IMR-90 (cell line): ENCODE data around the gene USP33. TPM values are rescaled to one million over a fixed set of nuclear protein-coding genes. Genes with fewer than 3 reads are reported as not detected.

Experiments used
- ATAC-seq: fragments of 200-7000 bp; cut with Tn5 transposase; 2 replicates; pipeline ENCODE4 v1.9.1; 2020; ENCODE audit warnings: low read depth, mild to moderate bottlenecking, moderate library complexity
- BruUV-seq: library from RNA; stranded (reverse); fragments of 400-500 nt; replicated peaks from 2 replicates; lab custom pipeline; 2021; lab: Mats Ljungman, UMichigan
- CTCF ChIA-PET: fragments of 300-600 bp; formaldehyde crosslinking; extraction: SDS; loops from one replicate; lab custom pipeline; 2021; ENCODE audit warnings: antibody characterized with exemption; lab: Yijun Ruan, JAX
- POLR2A ChIA-PET: fragments of 300-600 bp; sonication (Branson Sonifier 250); formaldehyde crosslinking; loops from one replicate; lab custom pipeline; 2022; ENCODE audit warnings: antibody characterized with exemption; ENCODE audit not compliant: unreplicated experiment; lab: Charles Lee
- DNase-seq: peaks from one replicate; pipeline ENCODE4 v3.0.0; 2013
- H2AFZ ChIP-seq: replicated peaks from 2 replicates; pipeline ENCODE3; 2013; ENCODE audit warnings: low read length, mild to moderate bottlenecking; ENCODE audit not compliant: poor library complexity
- H2AK5ac ChIP-seq: 2 replicates; pipeline ENCODE4 v1.6.1; 2013; ENCODE audit warnings: low read depth, low read length, inconsistent platforms
- H2AK9ac ChIP-seq: replicated peaks from 2 replicates; pipeline ENCODE3; 2013; ENCODE audit warnings: mild to moderate bottlenecking, low read depth, low read length, moderate library complexity; ENCODE audit not compliant: poor library complexity
- H2BK120ac ChIP-seq: 2 replicates; pipeline ENCODE4 v1.6.1; 2013; ENCODE audit warnings: low read depth, low read length, inconsistent platforms
- H2BK15ac ChIP-seq: 3 replicates; pipeline ENCODE4 v1.6.1; 2013; ENCODE audit warnings: low read depth, low read length, inconsistent platforms
- H2BK20ac ChIP-seq: 2 replicates; pipeline ENCODE4 v1.6.1; 2013; ENCODE audit warnings: low read depth, mild to moderate bottlenecking, inconsistent platforms, low read length, moderate library complexity
- H2BK5ac ChIP-seq: 2 replicates; pipeline ENCODE4 v1.6.1; 2013; ENCODE audit warnings: mild to moderate bottlenecking, low read depth, low read length, inconsistent platforms; ENCODE audit not compliant: poor library complexity, severe bottlenecking
- H3K14ac ChIP-seq: replicated peaks from 2 replicates; pipeline ENCODE4 v1.6.1; 2013; ENCODE audit warnings: low read depth, low read length, inconsistent platforms
- H3K18ac ChIP-seq: 2 replicates; pipeline ENCODE4 v1.6.1; 2013; ENCODE audit warnings: low read depth, low read length, control low read depth
- H3K23ac ChIP-seq: 2 replicates; pipeline ENCODE4 v1.6.1; 2013; ENCODE audit warnings: low read depth, low read length, inconsistent platforms
- H3K27ac ChIP-seq: 2 replicates; pipeline ENCODE4 v1.5.1; 2013; ENCODE audit warnings: mild to moderate bottlenecking, control low read depth, low read length; ENCODE audit not compliant: insufficient read depth
- H3K27me3 ChIP-seq: 2 replicates; pipeline ENCODE4 v1.6.1; 2013; ENCODE audit warnings: low read length; ENCODE audit not compliant: control insufficient read depth, insufficient read depth
- H3K36me3 ChIP-seq: 2 replicates; pipeline ENCODE4 v1.6.1; 2013; ENCODE audit warnings: low read length, mixed read lengths; ENCODE audit not compliant: control insufficient read depth, insufficient read depth
- H3K4ac ChIP-seq: 2 replicates; pipeline ENCODE4 v1.6.1; 2013; ENCODE audit warnings: low read depth, low read length, inconsistent platforms
- H3K4me1 ChIP-seq: 2 replicates; pipeline ENCODE4 v1.6.1; 2013; ENCODE audit warnings: low read length, mixed read lengths; ENCODE audit not compliant: control insufficient read depth, insufficient read depth
- H3K4me2 ChIP-seq: 2 replicates; pipeline ENCODE4 v1.6.1; 2013; ENCODE audit warnings: low read depth, mild to moderate bottlenecking, control low read depth, low read length, moderate library complexity
- H3K4me3 ChIP-seq: 2 replicates; pipeline ENCODE4 v1.5.1; 2013; ENCODE audit warnings: low read depth, mild to moderate bottlenecking, control low read depth, low read length, moderate library complexity; ENCODE audit not compliant: insufficient read depth
- H3K56ac ChIP-seq: 2 replicates; pipeline ENCODE4 v1.6.1; 2013; ENCODE audit warnings: low read length, inconsistent platforms; ENCODE audit not compliant: insufficient read depth; ENCODE audit errors: extremely low read depth
- H3K79me1 ChIP-seq, 2 experiments: 2 replicates each; pipeline ENCODE4 v1.6.1; 2013; ENCODE audit warnings: low read length in 2 of 2, inconsistent platforms in 1 of 2, low read depth in 1 of 2
- H3K9ac ChIP-seq: 2 replicates; pipeline ENCODE4 v1.6.1; 2013; ENCODE audit warnings: low read depth, low read length, control low read depth
- H3K9me1 ChIP-seq: 2 replicates; pipeline ENCODE4 v1.6.1; 2013; ENCODE audit warnings: low read length, inconsistent platforms; ENCODE audit not compliant: insufficient read depth
- H3K9me3 ChIP-seq: 2 replicates; pipeline ENCODE4 v1.6.1; 2013; ENCODE audit warnings: low read length; ENCODE audit not compliant: control insufficient read depth, insufficient read depth
- H4K20me1 ChIP-seq: 2 replicates; pipeline ENCODE4 v1.6.1; 2013; ENCODE audit warnings: low read length, inconsistent platforms; ENCODE audit not compliant: insufficient read depth
- H4K5ac ChIP-seq: 2 replicates; pipeline ENCODE4 v1.6.1; 2013; ENCODE audit warnings: mild to moderate bottlenecking, low read depth, low read length, control low read depth
- H4K8ac ChIP-seq, 2 experiments: 2 replicates each; pipeline ENCODE4 v1.6.1; 2013; ENCODE audit warnings: low read depth in 2 of 2, low read length in 2 of 2, control low read depth in 1 of 2, inconsistent platforms in 1 of 2
- H4K91ac ChIP-seq: 2 replicates; pipeline ENCODE4 v1.6.1; 2013; ENCODE audit warnings: low read depth, low read length, inconsistent platforms; ENCODE audit not compliant: insufficient read depth
- BHLHE40 ChIP-seq: fragments of 150-350 bp; IDR thresholded peaks from 2 replicates; pipeline ENCODE4 v1.6.1; 2016; ENCODE audit warnings: mild to moderate bottlenecking, low read depth, low read length
- CHD1 ChIP-seq: IDR thresholded peaks from 2 replicates; pipeline ENCODE4 v1.6.1; 2012; ENCODE audit warnings: low read depth, low read length, improper control_type of control experiment
- ELK1 ChIP-seq: fragments of 150-350 bp; IDR thresholded peaks from 2 replicates; pipeline ENCODE4 v1.6.1; 2016; ENCODE audit warnings: low read depth, mild to moderate bottlenecking, low read length, moderate library complexity, borderline replicate concordance
- FOS ChIP-seq: fragments of 150-350 bp; IDR thresholded peaks from 2 replicates; pipeline ENCODE4 v1.6.1; 2016; ENCODE audit warnings: low read depth, low read length
- NFE2L2 ChIP-seq: fragments of 150-350 bp; IDR thresholded peaks from 2 replicates; pipeline ENCODE4 v1.6.1; 2016; ENCODE audit warnings: low read depth, mild to moderate bottlenecking, low read length
- POLR2A ChIP-seq: IDR thresholded peaks from 2 replicates; pipeline ENCODE4 v1.6.1; 2012; ENCODE audit warnings: mild to moderate bottlenecking, low read depth, low read length
- RAD21 ChIP-seq: IDR thresholded peaks from 2 replicates; pipeline ENCODE4 v1.6.1; 2012; ENCODE audit warnings: low read length, improper control_type of control experiment
- RCOR1 ChIP-seq: IDR thresholded peaks from 2 replicates; pipeline ENCODE4 v1.6.1; 2012; ENCODE audit warnings: mild to moderate bottlenecking, low read length, improper control_type of control experiment; ENCODE audit not compliant: insufficient replicate concordance
- RFX5 ChIP-seq: IDR thresholded peaks from 2 replicates; pipeline ENCODE4 v1.8.0; 2012; ENCODE audit warnings: low read depth, mild to moderate bottlenecking, low read length, moderate library complexity
- SMC3 ChIP-seq: fragments of 150-350 bp; IDR thresholded peaks from 2 replicates; pipeline ENCODE4 v1.6.1; 2016; ENCODE audit warnings: low read depth, mild to moderate bottlenecking, antibody characterized with exemption, low read length, moderate library complexity
- USF2 ChIP-seq: fragments of 150-350 bp; IDR thresholded peaks from 2 replicates; pipeline ENCODE4 v1.6.1; 2017; ENCODE audit warnings: mild to moderate bottlenecking, antibody characterized with exemption, low read length, low read depth
- WGBS, 2 experiments: methylation state at CpG; one replicate each; pipeline versions ENCODE4 v1.1.5 to v1.1.7; 2013; ENCODE audit warnings: missing lambda C conversion rate in 2 of 2; ENCODE audit not compliant: insufficient read length in 1 of 2; ENCODE audit errors: extremely low coverage in 2 of 2; 5-methylcytosine and 5-hydroxymethylcytosine counted together
- dilution Hi-C: fragments of 300-500 bp; cut with HindIII; formaldehyde crosslinking; loops from one replicate; pipeline ENCODE4 v1.14.3; 2018; ENCODE audit warnings: low sequenced_read_pairs; ENCODE audit not compliant: unreplicated experiment
- in situ Hi-C: fragments of 300-500 bp; cut with MboI; formaldehyde crosslinking; loops from 3 replicates; pipeline ENCODE4 v1.14.3; 2019; ENCODE audit warnings: low sequenced_read_pairs, inconsistent platforms, mixed read lengths
- intact Hi-C: fragments of 100-400 bp; cut with micrococcal nuclease; formaldehyde crosslinking; loops from 2 replicates; pipeline ENCODE4 v1.10.0; 2022
- polyA plus RNA-seq, 3 experiments: library from polyadenylated mRNA; depleted of rRNA; stranded (reverse); fragments of >200 nt; gene quantifications; 2 replicates each; pipeline ENCODE4 v1.2.3, GENCODE V29; 2012; ENCODE audit warnings: low replicate concordance in 1 of 3
- total RNA-seq: library from RNA; depleted of rRNA; stranded (reverse); fragments of >200 nt; gene quantifications from 2 replicates; pipeline ENCODE4 v1.2.3, GENCODE V29; 2012
- TF ChIP-seq, protein P1 (sequence below): conservative IDR thresholded peaks from 2 replicates; pipeline ENCODE4 v1.5.1; 2012; ENCODE audit warnings: mild to moderate bottlenecking, low read depth, low read length, improper control_type of control experiment

USP33 gene
- total and polyA plus RNA-seq, 2 of the 4 experiments (the other 2 are of a cell fraction) = 33.7 to 64.5 TPM

DNA sequence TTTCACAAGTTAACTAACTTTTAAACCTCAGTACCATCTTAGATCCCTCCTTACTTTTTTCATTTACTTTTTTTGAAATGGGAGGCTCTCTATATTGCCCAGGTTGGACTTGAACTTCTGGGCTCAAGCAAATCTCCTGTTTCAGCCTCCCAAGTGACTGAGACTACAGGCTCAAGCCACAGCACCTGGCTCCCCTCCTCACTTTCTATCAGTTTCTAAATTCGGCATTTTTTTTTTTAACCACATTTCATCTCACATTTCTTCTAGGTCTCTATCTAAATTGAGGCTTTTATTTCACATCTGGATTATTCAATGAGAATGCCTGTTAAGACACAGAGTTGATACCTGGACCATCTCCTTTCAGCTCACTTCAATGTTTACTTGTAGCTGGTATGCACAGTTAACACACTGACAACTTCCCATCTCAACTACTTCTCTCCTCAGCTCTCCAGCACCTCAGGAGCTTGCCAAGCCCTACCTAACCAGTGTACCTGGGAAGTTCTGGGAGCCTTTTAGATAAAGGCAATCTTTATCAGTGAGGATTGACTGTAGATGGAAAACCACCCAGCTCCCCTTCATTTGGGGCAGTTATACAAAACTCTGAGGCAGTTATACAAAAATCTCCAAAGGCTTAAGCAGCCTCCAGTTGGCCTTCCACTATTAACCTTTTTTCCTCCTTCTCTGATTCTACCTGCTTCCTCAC, 3.4 kb downstream of the USP33 start:
- WGBS, 2 experiments = 100% methylated on average over 1 of the region's 1 CpG; no CpG with 5 or more reads in 1 of the 2 experiments
- Histone ChIP-seq H3K14ac (no peak overlapping the region), H3K27me3 (no peaks in the 10 kb centered on the region), H3K4me1 (peaks cover 4% of the 10 kb centered on the region), H4K20me1 (peaks cover 39% of the 10 kb centered on the region), H3K4me2 (peak overlapping the region; percentile 35; the same call in 1 of the 2 replicates), H2AK5ac (no peak overlapping the region), H2BK15ac (no peak overlapping the region), H3K9me3 (no peaks in the 10 kb centered on the region), H4K91ac (no peak overlapping the region), H4K5ac (no peak overlapping the region), H3K9ac (no peak overlapping the region), H3K9me1 (peaks cover 3% of the 10 kb centered on the region; the same call in 1 of the 2 replicates), H2BK20ac (no peak overlapping the region), H3K4me3 (no peak overlapping the region), H3K18ac (no peak overlapping the region), H2BK120ac (no peak overlapping the region), H4K8ac (no peak overlapping the region), H3K23ac (peak overlapping the region; percentile 18; the same call in 1 of the 2 replicates), H2AK9ac (no peak overlapping the region), H3K4ac (no peak overlapping the region), H3K36me3 (no peaks in the 10 kb centered on the region), H2BK5ac (no peak overlapping the region), H3K27ac (no peak overlapping the region), H3K79me1 (peaks cover 9 to 58% of the 10 kb centered on the region in 2 experiments; a peak in 2 of 4 replicates), H3K56ac (no peak overlapping the region), H2AFZ (no peak overlapping the region)
- BruUV-seq = no TSS peak
- TF ChIP-seq BHLHE40 (no peak), NFE2L2 (no peak), SMC3 (no peak), POLR2A (no peak), USF2 (no peak), FOS (no peak), RFX5 (no peak), ELK1 (no peak), RCOR1 (no peak), CHD1 (no peak), RAD21 (no peak)
- TF ChIP-seq, protein P1, sequence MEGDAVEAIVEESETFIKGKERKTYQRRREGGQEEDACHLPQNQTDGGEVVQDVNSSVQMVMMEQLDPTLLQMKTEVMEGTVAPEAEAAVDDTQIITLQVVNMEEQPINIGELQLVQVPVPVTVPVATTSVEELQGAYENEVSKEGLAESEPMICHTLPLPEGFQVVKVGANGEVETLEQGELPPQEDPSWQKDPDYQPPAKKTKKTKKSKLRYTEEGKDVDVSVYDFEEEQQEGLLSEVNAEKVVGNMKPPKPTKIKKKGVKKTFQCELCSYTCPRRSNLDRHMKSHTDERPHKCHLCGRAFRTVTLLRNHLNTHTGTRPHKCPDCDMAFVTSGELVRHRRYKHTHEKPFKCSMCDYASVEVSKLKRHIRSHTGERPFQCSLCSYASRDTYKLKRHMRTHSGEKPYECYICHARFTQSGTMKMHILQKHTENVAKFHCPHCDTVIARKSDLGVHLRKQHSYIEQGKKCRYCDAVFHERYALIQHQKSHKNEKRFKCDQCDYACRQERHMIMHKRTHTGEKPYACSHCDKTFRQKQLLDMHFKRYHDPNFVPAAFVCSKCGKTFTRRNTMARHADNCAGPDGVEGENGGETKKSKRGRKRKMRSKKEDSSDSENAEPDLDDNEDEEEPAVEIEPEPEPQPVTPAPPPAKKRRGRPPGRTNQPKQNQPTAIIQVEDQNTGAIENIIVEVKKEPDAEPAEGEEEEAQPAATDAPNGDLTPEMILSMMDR = no peak
- DNase-seq (no peak), ATAC-seq (no peak)
- intact Hi-C loops (no loop called here), in situ Hi-C loops (no loop called here), dilution Hi-C loops (no loop called here)
- ChIA-PET POLR2A (no interaction called here), CTCF (no interaction called here)
